ENCODE data around the gene ATP1A2. TPM values are rescaled to one million over a fixed set of nuclear protein-coding genes. Genes with fewer than 3 reads are reported as not detected.

Gene ATP1A2
- total RNA-seq, 1 donor from 2014 or later: 5.6 TPM

- TF ChIP-seq, protein P1, sequence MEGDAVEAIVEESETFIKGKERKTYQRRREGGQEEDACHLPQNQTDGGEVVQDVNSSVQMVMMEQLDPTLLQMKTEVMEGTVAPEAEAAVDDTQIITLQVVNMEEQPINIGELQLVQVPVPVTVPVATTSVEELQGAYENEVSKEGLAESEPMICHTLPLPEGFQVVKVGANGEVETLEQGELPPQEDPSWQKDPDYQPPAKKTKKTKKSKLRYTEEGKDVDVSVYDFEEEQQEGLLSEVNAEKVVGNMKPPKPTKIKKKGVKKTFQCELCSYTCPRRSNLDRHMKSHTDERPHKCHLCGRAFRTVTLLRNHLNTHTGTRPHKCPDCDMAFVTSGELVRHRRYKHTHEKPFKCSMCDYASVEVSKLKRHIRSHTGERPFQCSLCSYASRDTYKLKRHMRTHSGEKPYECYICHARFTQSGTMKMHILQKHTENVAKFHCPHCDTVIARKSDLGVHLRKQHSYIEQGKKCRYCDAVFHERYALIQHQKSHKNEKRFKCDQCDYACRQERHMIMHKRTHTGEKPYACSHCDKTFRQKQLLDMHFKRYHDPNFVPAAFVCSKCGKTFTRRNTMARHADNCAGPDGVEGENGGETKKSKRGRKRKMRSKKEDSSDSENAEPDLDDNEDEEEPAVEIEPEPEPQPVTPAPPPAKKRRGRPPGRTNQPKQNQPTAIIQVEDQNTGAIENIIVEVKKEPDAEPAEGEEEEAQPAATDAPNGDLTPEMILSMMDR (IDR thresholded peaks at IDR 0.05): no peak
- Histone ChIP-seq H3K36me3 (no peaks in the 10 kb centered on the region), H3K27me3 (peaks cover 62% of the 10 kb centered on the region), H3K27ac (no peak overlapping the region), H3K4me3 (no peak overlapping the region), H3K9me3 (no peaks in the 10 kb centered on the region), H3K4me1 (no peaks in the 10 kb centered on the region)
- DNase-seq: peak; percentile 8
- no peak for ATAC-seq
- intact Hi-C loops (cut with DNase I): no loop called here
Measured at GRCh38 chr1:160082487-160082886, 33.1 kb upstream of the ATP1A2 start.

GRCh38 chr1:160082926-160083325, 32.6 kb upstream of the ATP1A2 start:
- H3K36me3 ChIP-seq: no peaks in the 10 kb centered on the region
- H3K27me3 ChIP-seq: peaks cover 57% of the 10 kb centered on the region
- ATAC-seq (no peak), DNase-seq (peak; percentile 15)
- H3K27ac ChIP-seq: no peak overlapping the region
- TF ChIP-seq, protein P1 (IDR thresholded peaks at IDR 0.05): no peak
- no peaks in the 10 kb centered on the region for H3K4me1 ChIP-seq
- intact Hi-C loops (cut with DNase I): no loop called here
- no peak overlapping the region for H3K4me3 ChIP-seq
- H3K9me3 ChIP-seq: no peaks in the 10 kb centered on the region

DNA sequence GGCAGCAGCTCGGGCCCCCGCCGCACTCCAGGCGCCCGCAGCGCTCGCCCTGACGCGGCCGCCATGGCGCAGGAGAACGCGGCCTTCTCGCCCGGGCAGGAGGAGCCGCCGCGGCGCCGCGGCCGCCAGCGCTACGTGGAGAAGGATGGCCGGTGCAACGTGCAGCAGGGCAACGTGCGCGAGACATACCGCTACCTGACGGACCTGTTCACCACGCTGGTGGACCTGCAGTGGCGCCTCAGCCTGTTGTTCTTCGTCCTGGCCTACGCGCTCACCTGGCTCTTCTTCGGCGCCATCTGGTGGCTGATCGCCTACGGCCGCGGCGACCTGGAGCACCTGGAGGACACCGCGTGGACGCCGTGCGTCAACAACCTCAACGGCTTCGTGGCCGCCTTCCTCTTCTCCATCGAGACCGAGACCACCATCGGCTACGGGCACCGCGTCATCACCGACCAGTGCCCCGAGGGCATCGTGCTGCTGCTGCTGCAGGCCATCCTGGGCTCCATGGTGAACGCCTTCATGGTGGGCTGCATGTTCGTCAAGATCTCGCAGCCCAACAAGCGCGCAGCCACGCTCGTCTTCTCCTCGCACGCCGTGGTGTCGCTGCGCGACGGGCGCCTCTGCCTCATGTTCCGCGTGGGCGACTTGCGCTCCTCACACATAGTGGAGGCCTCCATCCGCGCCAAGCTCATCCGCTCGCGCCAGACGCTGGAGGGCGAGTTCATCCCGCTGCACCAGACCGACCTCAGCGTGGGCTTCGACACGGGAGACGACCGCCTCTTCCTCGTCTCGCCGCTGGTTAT, 31.4 kb upstream of the ATP1A2 start:
- TF ChIP-seq, protein P1 (IDR thresholded peaks at IDR 0.05): peak; percentile 64
- H3K36me3 ChIP-seq: no peaks in the 10 kb centered on the region
- peak; percentile 90 for DNase-seq
- no peak overlapping the region for H3K27ac ChIP-seq
- H3K4me1 ChIP-seq: no peaks in the 10 kb centered on the region
- peak overlapping the region; percentile 21 for H3K4me3 ChIP-seq
- no peaks in the 10 kb centered on the region for H3K9me3 ChIP-seq
- H3K27me3 ChIP-seq: peaks cover 45% of the 10 kb centered on the region
- intact Hi-C loops (cut with DNase I): no loop called here
- ATAC-seq: peak; percentile 90

GRCh38 chr1:160084771-160085321, 30.7 kb upstream of the ATP1A2 start:
- no peak for DNase-seq
- Histone ChIP-seq H3K4me3 (no peak overlapping the region), H3K4me1 (no peaks in the 10 kb centered on the region), H3K27ac (no peak overlapping the region), H3K36me3 (no peaks in the 10 kb centered on the region), H3K27me3 (peaks cover 38% of the 10 kb centered on the region), H3K9me3 (no peaks in the 10 kb centered on the region)
- intact Hi-C loops (cut with DNase I): no loop called here
- no peak for ATAC-seq
- TF ChIP-seq, protein P1 (IDR thresholded peaks at IDR 0.05): no peak

- peak; percentile 82 for ATAC-seq
Measured at GRCh38 chr1:160085686-160086455, 29.7 kb upstream of the ATP1A2 start.

More at GRCh38 chr1:160085686-160086455, 29.7 kb upstream of the ATP1A2 start:
- no peak overlapping the region for H3K27ac ChIP-seq
- peaks cover 28% of the 10 kb centered on the region for H3K27me3 ChIP-seq
- no peak overlapping the region for H3K4me3 ChIP-seq
- peaks cover 3% of the 10 kb centered on the region for H3K36me3 ChIP-seq
- TF ChIP-seq, protein P1 (IDR thresholded peaks at IDR 0.05): peak; percentile 85
- no peaks in the 10 kb centered on the region for H3K9me3 ChIP-seq
- DNase-seq: peak; percentile 88
- H3K4me1 ChIP-seq: no peaks in the 10 kb centered on the region
- intact Hi-C loops (cut with DNase I): no loop called here
